ENCODE results near the gene ALOX12B.
A peak's percentile ranks its signal among the peaks of the same experiment; 100 is the strongest.
"Not testable (repeated sequence)": the region's sequence is repeated elsewhere in the genome, so short reads cannot be mapped to it uniquely, and the experiment has no call there.

ALOX12B gene

DNA sequence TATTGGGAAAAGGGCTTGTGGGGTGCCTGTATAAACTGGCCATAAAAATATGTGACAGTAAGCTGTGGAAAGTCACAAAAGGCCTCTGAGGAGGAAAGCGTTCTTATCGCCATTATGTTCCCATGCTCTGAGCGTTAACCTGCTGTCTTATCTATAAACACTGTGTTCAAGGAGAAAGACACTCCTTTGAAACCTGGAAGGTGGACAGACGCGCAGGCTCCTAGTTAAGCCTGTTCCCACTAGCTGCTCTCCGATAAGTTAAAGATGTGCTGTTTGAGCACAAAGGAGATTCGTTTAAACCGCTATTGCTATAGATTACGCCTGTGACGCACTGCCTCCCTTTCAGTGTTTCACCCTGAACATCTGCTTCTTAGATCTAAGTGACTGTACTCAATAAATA lies 5.2 kb downstream of the ALOX12B start:
- no peak for DNase-seq (ENCODE audit: low spot score)

DNA sequence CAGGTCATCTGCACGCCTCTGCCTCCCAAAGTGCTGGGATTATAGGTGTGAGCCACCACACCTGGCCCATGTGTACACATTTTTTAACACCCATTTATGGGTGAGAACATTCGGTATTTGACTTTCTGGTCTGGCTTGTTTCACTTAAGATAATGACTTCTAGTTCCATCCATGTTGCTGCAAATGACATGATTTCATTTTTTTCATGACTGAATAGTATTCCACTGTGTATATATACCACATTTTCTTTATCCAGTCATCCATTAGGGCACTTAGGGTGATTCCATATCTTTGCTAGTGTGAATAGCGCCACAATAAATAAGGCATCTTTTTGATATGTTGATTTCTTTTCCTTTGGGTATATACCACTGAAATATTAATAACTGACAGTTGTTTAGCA lies 5.6 kb downstream of the ALOX12B start:
- DNase-seq (ENCODE audit: low spot score), result no peak

DNA sequence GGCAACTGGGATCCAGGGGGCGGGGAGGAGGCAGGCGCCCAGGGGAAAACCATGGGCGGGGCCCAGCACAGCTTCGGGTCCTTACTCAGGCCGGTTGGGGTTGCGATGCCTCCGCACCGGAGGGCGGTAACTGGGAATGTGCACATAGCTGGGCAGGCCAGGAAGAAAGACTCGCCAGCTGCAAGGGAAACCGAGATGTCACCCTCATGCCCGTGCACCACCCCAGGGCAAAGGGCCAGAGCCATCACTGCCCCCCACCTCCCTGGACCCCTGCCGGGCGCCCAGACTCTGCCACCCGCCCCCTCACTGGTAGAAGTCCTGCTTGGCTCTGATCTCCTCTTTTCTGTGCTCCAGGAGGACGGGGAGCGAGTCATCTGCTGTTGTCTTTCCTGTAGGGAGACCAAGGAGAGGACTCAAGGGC lies 6.7 kb downstream of the ALOX12B start:
- no peak for DNase-seq (ENCODE audit: low spot score)

DNA sequence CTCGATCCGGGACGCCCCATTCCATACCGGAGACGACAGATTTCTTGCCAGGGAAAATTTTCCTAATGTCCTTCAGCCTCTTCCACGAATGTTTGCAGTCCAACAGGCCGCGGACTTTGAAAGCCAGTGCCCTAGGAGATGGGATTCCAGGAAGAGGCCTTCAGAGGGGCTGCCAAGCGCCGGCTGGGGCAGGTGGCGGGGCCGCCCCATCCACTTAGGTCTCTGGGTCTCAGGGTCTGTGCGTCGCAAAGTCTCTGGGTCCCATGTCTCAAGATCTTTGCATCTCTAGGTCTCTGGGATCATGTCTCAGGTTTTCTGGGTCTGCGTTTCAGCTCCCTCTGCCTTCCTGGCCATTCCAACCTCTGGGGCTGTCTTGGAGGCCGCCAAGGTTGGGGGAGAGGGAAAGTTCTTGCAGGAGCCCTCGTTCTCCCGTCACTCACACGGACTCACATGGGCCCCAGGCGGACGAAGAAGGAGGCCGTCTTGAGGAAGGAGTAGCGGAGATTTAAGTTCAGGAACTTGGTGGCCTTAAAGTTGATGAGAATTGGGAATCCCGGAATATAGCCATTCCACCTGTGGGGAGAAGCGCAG lies 7.2 kb downstream of the ALOX12B start:
- no peak for DNase-seq (ENCODE audit: low spot score)

DNA sequence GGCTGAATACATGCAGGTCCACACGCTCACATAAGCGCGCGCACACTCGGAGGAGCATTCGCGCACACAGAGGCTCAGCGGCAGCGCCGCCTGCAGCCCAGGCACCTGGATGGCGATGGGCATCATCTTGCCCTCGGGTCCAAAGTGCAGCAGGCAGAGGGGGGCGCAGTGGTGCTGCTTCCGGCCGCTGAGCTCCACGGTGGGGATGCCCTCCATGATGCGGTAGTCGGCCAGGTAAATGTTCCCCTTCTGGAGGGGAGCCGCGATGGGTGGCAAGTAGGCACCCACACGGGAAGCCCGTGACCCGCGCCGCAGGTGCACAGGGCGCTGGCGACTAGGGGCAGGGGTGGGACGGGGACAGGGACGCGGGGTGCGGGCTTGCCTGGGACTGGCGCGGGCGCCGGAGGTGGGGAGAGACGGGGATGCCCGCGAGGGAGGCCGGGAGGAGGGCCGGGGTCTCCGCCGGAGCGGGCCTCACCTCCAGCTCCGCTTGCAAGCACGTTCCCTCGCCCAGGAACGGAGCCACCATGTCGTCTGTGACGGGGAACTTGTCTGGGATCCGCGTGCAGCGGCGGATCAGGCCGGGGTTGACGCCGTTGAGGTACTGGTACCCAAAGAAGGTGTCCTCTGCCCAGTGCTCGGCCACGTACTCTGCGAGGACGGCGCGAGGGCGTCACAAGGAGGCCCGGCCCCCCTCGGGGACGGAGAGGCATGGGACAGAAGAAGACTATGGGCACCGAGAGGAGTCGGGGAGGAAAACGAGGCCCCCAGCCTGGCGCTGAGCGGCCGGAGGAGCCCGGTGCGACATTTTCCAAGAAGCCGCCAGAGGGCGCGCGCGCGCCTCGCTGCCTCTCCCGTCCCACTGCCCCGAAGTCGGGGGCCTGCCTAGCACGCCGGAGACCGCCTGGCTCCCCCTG lies 8.0 kb downstream of the ALOX12B start:
- DNase-seq (ENCODE audit: low spot score), result peak; percentile 69

DNA sequence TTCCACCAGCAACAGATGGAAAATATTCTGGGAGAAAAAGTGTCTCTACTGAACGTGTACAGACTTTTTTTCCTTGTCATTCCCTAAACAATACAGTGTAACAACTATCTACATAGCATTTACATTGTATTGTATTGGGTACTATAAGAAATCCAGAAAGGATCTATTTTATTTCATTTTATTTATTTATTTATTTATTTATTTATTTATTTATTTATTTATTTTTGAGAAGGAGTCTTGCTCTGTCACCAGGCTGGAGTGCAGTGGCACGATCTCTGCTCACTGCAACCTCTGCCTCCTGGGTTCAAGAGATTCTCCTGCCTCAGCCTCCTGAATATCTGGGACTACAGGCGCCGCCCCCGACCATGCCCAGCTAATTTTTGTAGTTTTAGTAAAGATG lies 9.6 kb downstream of the ALOX12B start:
- DNase-seq (ENCODE audit: low spot score), result not testable (repeated sequence)

DNA sequence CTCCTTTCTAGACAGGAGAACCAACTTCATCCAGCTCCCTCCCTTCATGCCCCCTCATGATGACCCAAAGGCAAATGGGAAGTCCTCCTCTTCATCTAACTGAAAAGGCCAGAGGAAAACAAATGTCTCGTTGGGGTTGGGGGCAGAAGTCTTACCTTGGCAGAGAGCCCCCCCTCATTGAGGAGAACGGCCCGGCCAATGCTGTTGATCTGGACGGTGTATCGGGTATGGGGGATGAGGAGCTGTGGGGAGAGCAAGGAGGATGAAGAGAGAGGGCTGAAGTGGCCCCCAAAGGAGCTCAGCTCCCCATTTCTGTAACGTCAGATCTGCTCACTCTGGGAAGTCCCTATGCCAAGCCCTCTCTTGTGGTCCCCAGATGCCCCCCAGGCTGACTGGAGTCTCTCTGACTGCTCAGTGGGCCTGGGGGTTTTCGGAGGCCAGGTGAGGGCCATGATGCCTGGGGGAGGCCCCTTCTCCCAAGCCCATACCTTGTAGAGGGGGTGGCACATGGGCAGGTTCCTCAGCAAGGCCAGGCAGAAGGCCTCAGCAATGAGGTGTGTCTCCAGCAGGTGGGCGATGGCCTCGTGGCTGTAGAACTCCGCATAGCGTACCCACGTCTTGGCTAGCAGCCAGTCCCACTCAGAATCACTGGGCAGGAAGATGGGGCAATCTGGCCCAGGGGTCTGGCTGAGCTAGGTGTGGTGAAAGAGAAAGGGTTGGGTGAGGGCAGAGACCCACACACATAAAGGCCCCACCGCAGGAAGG lies 10.8 kb downstream of the ALOX12B start:
- no peak for DNase-seq (ENCODE audit: low spot score)

DNA sequence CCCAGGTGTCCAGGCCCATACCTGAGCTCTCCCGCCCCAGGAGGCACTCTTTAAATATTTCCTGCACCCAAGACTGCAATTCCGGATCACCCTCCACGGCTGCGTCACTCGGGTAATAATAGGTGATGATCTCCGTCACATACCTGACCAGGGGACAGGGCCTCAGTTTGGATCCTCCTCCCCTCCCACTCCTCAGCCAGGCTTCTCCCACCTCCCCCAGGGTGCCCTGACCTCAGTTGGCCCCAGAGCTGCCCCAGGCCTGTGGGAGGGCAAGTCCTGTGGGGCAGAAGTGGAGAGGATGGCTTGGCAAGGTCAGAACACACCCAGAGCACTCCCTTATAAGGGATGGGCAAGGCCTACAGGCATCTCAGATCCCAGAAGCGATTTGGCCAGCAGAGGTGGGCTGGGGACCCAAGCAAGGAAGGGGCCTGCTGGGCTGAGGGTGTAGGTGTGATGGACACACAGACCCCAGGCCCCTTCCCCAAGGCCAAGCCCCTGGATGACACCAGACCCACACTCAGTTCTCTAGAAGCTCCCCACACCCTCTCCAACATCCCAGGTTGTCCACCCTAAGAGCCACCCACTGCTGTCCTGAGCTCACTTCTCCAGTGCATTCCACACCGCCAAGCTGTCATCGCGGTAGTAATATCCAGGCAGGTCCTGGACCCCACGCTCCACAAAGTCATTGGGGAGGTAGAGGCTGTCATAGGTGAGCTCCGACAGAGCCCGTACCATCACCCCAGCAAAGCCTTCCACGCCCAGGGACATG lies 11.8 kb downstream of the ALOX12B start:
- DNase-seq (ENCODE audit: low spot score), result no peak

DNA sequence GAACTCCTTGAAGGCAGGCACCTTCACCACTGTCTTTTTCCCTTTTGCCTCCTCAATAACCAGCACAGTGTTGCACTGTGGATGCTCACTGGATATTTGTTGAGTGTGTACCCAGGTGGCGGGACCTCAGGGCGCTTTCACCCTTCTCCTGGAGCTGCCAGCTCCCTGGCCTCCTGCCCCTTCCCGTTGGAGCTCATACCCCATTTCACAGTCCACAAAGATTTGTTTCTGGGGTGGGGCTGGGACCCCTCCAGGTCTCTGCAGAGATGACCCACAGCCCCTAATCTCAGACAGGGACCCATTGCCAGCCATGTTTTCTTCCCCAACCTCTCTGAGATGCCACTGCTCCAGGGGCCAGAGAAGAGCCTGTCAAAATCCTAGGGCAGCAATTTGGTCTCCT lies 12.4 kb downstream of the ALOX12B start:
- DNase-seq (ENCODE audit: low spot score), result no peak

DNA sequence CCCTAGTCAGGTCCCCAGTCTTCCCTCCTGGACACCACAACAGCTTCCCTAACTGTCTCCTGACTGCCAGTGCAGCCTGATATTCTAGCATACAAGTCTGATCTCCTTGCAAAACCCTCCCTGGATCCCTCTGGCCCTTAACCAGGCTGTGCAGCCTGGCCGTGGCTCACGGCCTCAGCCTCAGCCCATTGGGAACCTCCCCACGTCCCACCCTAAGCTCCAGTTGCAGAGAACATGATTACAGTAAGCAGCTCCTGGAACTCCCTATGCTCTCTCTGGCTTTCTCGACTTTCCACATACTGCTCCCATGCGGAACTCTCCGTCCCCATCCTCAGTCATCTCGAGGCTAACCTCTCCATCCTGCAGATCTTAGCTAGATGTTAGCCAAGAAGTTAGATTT lies 13.0 kb downstream of the ALOX12B start:
- no peak for DNase-seq (ENCODE audit: low spot score)

DNA sequence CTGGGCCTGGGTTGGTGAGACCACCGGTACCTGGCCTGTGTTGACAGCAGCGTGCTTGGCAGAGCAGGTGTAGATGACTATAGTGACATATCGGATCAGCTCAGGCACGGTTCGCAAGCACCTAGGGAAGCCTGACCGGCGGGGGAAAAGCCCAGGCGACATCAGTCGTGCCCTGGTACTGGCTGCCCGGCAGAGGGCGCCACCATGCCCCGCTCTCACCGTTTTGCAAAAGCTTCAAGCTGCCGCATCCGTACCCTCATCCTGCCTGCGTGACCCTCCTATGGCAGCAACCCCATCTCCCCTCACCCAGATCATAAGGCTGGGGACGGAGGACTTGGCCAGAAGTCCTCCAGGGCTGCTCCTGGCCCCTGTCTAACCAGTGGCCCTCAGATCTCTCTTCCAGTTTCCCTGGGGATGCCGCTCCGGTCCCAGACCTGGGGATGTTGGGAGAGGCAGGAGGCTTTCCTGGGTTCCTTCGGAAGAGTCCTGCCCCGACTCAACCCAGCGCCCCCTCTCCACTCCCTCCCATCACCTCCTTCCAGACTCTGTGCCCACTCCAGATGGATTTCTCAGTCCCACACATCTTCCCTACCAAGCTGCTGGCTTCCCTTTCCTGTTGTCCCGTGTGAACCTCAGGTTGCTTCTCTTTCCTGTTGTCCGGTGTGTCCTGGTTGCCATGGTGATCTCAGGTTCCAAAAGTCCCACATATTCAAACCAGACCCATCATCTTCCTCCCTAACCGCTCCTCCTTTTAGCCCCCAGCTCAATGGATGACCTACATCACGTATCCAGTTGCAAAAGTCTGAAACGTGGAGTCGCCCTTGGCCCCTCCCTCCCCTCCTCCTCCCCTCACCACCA lies 13.7 kb downstream of the ALOX12B start:
- peak; percentile 76 for DNase-seq (ENCODE audit: low spot score)

DNA sequence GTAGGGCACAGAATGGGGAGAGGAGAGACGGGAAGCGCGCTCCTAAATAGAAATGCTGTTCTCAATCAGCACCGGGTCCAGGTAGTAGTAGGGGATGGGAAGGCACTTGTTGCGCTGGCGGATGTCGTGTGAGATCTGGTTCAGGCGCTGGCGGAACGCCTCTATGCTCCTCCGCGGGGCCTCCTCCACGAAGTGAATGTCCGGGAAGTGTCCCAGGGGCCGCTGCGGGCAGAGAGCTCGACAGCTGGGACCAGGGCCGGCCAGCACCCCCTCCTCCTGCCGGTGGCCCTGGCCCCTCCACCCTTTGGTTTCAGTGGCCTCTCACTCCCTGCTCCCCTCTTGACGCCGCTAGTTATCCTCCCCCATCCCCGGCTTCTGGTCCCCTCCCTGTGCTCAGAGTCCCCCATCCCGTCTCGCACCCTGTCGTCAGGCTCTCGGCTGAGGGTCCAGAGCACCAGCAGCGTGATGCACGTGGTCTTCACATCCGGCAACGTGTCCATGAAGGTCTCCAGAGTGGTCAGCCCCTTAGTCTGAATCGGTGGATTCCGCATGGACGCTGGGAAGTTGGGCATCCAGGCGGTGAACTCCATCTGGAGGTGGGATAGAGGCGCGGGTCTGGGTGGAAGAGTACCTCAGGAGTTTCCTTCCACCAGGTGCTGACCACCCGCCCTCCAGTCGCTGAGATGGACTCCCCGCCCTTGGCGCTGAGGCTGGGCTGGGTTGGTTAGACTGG lies 14.6 kb downstream of the ALOX12B start:
- no peak for DNase-seq (ENCODE audit: low spot score)

DNA sequence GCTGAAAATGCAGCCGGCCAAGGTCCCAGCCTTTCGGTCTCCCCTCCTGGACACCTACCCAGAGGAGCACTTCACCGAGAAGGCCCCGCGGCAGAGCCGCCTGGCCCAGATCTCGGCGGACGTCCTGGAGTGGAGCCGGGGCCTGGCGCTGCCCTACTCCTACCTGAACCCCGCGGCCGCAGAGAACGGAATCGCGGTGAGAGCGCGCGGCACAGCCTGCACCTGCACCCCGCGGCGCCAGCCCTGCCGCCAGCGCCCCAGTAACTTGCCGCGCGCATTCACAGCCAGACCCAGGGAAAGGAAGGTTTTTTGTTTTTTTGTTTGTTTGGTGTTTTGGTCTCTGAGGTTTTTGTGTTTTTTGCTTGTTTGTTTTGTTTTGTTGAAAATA lies 15.2 kb downstream of the ALOX12B start:
- no peak for DNase-seq (ENCODE audit: low spot score)

DNA sequence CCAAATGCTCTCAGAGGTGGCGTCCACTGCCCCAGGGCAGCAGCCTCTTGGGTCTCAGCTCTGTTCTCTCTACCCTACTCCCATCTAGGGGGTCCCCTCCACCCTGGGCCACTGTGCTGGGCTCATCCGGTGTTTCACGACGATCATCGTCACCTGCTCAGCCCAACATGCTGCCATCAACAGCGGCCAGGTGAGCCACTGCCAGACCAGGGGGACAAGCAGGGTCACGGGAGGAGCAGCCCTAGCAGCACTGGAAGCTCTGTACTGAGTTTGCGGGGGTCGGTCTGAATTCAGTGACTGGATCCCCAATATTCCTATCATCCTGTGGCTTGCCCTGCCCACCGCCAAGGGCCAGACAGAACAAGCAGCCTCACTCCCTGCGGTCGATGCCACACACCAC lies 16.0 kb downstream of the ALOX12B start:
- no peak for DNase-seq (ENCODE audit: low spot score)

DNA sequence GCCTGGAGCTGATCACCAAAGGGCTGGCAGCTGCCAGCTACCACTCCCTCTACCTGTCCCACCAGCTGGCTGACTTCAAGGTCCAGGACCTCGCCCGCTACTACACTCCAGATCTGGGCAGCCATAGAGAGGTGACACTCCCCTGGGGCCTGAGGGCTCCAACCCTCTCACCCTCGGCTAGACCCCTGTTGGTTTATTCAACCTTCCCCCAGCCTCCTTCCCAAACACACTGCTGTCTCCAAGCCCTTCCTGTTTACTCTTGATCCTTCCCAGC lies 18.0 kb downstream of the ALOX12B start:
- no peak for DNase-seq (ENCODE audit: low spot score)

DNA sequence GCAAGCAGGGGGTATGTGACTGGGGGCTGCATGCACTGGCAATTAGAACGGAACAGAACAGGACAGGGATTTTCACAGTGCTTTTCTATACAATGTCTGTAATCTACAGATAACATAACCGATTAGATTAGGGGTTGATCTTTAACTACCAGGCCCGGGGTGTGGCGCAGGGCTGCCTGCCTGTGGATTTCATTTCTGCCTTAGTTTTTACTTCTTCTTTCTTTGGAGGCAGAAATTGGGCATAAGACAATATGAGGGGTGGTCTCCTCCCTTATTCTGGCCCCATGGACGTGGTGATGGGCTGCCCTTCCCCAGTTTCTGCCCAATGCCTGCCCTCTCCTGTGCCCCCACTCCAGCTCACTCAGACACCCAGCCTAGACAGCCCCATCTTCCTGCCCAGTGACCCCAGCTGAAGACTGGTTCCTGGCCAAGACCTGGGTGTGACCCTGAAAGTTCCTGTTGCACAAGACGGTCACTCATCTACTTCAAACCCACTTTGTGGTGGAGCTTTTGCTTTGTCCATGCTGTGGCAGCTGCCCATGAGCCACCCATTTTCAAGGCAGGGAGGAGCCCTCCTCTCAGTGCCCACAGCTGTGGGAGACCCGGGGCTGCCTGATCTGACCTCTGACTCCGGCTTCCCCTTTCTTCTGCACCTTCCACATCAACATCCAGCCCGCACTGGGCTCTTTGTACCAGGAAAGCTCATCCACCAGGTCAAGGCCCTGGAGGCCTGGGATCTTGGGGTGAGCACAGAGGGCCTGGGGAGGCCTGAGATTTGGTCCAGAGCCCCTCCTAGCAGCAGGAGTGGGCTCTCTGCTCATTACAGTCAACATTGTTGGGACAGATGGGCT lies 18.6 kb downstream of the ALOX12B start:
- no peak for DNase-seq (ENCODE audit: low spot score)

DNA sequence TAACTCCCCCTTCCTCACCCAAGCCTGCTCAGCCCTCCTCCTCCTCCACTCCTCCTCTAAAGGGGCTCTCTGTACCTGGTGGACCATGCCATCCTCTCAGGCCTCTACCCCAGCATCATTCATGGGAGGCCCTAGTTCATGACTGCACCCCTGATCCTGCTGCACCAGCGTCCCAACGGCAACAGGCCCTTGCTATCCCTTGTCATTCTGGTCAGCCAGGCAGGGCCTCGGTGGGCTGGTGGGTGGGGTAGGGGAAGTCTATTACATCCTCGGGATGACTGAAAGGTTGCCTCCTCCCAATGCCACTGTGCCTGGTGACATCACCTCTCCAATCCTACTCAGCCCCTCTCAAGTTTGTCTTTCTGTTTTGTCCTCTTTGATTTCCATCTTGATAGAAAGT lies 19.7 kb downstream of the ALOX12B start:
- DNase-seq (ENCODE audit: low spot score), result no peak

DNA sequence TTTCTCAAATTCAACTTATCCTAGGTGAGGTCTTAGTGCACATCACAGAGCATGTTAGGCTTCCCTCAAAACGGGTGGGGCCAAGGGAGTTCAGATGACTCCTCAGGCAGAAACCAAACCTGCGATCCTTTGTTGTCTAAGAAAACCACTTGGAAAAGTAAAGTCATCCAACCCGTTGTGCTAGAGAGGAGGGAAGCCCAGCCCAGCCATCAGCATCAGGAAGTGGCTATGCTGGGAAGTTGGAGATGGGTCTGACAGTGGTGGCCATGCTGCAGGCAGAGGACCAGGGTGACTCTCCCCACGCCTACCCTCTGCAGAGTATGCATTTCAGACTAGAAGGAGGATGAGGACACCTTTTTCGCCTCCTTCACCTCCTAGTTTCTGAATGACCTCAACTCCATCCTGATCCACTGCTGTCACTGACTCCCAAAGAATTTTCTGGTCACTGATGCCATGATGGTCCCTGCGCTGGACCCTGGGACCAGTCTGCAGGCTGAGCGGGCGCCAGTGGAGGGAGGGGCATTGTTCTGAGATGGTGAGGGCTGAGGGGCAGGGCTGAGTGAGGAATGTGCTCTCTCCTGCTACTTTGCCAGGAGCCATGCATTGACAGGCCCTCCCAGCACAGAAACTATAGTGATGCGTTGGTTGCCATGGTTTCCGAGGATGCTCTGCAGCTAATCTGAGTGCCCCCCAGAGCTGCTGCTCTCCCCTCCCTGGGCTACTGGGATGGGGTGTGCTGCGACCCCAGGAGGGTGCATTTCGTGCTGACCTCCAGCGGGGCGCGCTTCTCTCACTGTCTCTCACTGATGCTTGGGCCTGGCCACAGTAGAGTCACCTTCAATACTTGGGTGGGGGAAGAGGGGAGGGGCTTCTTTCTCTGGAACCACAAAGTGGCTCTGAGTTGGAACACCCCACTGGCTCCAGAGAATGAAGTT lies 20.4 kb downstream of the ALOX12B start:
- no peak for DNase-seq (ENCODE audit: low spot score)

DNA sequence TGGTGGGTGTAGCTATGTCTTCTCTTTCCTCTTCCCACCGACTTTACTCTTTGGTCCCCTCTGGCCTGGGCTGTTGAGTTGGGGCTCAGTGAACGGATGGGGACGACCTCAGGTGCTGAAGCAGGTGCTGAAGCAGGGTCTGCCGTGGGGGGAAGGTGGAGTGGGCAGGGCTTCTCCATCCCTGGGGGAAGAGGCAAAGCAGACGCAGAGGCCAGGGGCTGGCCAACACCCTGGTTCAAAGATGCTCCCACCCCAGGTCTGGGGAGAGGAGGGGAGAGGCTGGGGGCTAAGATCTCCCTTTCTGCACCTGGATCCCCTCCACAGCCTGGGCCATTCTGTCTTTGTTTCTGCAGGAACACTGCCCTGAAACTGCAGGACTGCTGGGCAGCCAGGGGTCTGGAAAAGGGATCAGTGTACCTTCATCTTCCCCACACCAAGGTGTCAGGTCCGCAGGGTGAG lies 22.9 kb downstream of the ALOX12B start:
- DNase-seq (ENCODE audit: low spot score), result no peak
